ENCODE results near the gene MAS1.

Gene MAS1

DNA sequence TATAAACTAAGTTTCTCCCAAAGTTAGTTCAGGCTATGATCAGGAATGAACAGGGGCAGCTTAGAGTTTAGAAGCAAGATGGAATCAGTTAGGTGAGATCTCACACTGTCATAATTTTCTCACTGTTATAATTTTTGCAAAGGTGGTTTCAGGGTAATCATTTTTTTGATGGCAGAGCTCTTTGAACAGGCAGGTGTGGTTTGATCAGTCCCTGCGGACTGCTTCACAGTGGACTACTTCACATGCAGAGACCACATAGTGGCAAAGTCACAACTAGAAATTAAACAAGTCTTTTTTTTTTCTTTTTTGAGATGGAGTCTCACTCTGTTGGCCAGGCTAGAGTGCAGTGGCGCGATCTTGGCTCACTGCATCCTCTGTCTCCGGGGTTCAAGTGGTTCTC is 6.8 kb downstream of the MAS1 start:
- H3K4me1 Mint-ChIP-seq (ENCODE audit: low read depth), result no peaks in the 10 kb centered on the region
- H3K4me3 Mint-ChIP-seq, result no peak overlapping the region
- H3K36me3 Mint-ChIP-seq, result no peaks in the 10 kb centered on the region
- H3K27me3 Mint-ChIP-seq, result peaks cover 4% of the 10 kb centered on the region
- H3K27ac Mint-ChIP-seq, result no peak overlapping the region
- no peaks in the 10 kb centered on the region for H3K9me3 Mint-ChIP-seq (ENCODE audit: low read depth)

DNA sequence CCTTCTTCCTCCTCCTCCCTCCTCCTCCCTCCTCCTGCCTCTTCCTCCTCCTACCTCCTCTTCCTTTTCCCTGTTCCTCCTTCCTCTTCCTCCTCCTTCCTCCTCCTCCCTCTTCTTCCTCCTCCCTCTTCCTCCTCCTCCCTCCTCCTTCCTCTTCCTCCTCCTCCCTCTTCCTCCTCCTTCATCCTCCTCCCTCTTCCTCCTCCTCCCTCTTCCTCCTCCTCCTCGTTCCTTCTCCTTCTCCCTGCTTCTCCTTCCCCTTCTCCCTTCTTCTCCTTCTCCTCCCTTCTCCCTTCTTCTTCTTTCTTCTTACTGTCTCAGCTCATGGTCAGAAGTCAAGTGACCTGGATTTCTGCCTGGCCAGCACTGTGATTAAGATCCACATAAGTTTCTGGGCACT is 7.7 kb downstream of the MAS1 start:
- H3K27ac Mint-ChIP-seq, result no peak overlapping the region
- no peaks in the 10 kb centered on the region for H3K9me3 Mint-ChIP-seq (ENCODE audit: low read depth)
- H3K4me1 Mint-ChIP-seq (ENCODE audit: low read depth), result no peaks in the 10 kb centered on the region
- peaks cover 4% of the 10 kb centered on the region for H3K27me3 Mint-ChIP-seq
- no peak overlapping the region for H3K4me3 Mint-ChIP-seq
- H3K36me3 Mint-ChIP-seq, result no peaks in the 10 kb centered on the region

DNA sequence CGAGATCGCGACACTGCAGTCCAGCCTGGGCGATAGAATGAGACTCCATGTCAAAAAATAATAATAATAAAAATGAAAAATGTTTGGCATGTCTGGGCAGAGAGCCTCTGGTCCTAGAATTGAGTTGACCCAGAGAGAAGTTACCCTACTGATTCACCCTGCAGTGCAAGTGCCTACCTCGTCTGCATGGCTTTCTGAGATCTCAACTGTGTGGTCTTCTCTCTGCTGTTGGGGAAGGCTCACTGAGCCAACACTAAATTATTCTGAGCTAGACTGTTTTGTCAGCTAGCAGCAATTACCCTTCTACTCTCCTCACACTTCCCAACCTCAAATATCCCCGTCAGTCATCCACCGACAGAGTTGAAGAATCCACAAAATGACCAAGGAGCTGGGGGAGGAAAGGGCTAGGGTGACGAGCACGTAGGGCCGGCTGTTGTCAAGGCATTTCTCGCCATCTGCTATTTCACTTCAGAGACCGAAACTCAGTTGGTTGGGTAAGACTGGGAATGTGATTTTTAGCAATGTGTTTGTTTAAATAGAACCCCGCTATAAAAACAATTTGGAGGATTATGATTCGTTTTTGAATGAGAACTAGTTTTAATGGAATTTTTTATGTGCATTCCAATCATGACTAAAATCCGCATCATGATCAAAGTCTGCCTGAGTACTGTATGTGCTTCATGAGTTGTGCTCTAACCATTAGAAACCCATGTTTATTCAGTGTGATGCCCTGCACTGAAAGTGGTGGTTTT is 9.4 kb downstream of the MAS1 start:
- Mint-ChIP-seq H3K9me3 (ENCODE audit: low read depth) (no peaks in the 10 kb centered on the region), H3K27ac (no peak overlapping the region), H3K27me3 (no peaks in the 10 kb centered on the region), H3K4me3 (no peak overlapping the region), H3K4me1 (ENCODE audit: low read depth) (no peaks in the 10 kb centered on the region), H3K36me3 (no peaks in the 10 kb centered on the region)

DNA sequence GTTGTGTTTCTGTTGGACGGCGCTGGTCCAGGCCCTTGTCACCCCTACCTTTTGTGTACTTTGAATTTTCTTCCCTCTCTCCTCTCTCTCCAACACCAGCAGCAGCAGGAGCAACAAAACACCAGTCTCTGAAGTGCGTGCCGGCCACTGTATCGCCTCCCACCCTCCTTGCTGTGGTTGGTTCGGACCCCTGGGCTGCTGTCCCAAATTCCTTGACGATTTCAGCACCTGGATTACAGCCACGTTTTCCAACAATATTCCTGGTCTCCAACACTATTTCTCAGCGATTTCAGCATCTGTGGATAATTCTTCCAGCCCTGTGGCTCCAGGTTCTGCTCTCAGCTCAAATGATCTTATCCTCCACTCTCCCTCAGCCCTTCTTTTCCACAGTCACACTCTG is 11.8 kb downstream of the MAS1 start:
- Mint-ChIP-seq H3K36me3 (no peaks in the 10 kb centered on the region), H3K4me3 (no peak overlapping the region)

DNA sequence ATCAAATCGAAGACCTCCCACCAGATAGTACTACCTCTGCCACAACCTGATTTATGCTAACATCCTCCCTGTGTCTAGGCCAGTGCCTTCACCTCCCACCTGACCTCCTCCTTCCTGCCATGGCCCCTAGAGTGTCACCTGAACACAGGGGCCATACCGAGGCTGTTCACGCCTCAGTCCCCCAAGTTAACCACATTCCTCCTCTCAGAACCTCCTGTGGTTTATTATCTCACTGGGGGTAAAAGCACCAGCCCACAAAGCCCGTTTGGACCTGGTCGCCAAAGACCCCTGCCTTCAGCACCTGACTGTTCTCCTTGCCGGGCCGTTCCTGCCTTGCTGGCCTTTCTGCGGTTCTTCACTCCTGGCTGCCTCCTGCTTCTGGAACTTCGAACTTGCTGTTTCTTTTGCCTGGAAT is 13.7 kb downstream of the MAS1 start:
- H3K27me3 Mint-ChIP-seq, result no peaks in the 10 kb centered on the region
- no peak overlapping the region for H3K4me3 Mint-ChIP-seq
- no peaks in the 10 kb centered on the region for H3K36me3 Mint-ChIP-seq
- no peak overlapping the region for H3K27ac Mint-ChIP-seq
- H3K9me3 Mint-ChIP-seq (ENCODE audit: low read depth), result no peaks in the 10 kb centered on the region
- H3K4me1 Mint-ChIP-seq (ENCODE audit: low read depth), result no peaks in the 10 kb centered on the region

More for the DNA sequence above, 11.8 kb downstream of the MAS1 start:
- Mint-ChIP-seq H3K9me3 (ENCODE audit: low read depth) (no peaks in the 10 kb centered on the region), H3K27me3 (no peaks in the 10 kb centered on the region), H3K4me1 (ENCODE audit: low read depth) (no peaks in the 10 kb centered on the region), H3K27ac (no peak overlapping the region)

DNA sequence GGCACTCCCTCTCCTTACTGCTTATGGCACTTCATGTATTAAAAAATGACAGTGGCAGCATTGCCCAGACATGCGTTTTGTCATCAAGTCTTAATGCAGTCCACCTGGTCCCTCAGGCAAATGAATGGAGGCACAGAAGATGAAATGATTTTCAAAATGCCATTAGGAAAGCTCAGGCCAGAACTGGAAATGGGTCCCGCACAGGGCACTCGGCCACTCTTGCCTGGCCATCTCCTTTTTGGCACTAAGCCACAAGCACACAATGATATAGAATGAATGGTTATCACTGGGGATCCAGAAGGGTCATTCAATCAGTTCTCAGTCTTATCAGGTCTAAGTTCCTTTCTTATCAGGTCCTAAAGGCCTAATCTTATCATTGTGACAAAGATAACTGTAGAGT is 15.6 kb downstream of the MAS1 start:
- Mint-ChIP-seq H3K27me3 (peaks cover under 1% of the 10 kb centered on the region), H3K36me3 (no peaks in the 10 kb centered on the region), H3K4me1 (ENCODE audit: low read depth) (no peaks in the 10 kb centered on the region), H3K4me3 (no peak overlapping the region), H3K27ac (no peak overlapping the region), H3K9me3 (ENCODE audit: low read depth) (no peaks in the 10 kb centered on the region)

DNA sequence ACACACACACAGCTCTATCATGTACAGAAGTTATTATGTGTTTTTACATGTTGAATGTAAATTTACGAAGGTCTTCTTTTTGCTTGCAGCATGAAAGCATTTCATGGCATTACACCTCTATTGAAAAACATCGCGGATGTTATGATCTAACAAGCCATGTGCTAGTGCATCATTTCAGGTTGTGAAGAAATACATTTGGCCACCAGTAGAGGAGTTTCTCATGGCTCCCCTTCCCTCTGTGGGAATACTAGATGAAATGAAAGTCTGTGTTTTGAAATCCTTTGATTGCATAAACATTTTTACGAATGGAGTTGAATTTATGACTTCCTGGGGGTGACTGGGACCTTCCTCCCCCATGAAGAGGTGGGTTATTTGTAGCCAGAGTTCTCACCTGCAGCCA is 17.7 kb downstream of the MAS1 start:
- H3K27ac Mint-ChIP-seq, result no peak overlapping the region
- H3K4me3 Mint-ChIP-seq, result no peak overlapping the region
- H3K4me1 Mint-ChIP-seq (ENCODE audit: low read depth), result no peaks in the 10 kb centered on the region
- H3K27me3 Mint-ChIP-seq, result peaks cover 4% of the 10 kb centered on the region
- H3K36me3 Mint-ChIP-seq, result no peaks in the 10 kb centered on the region
- H3K9me3 Mint-ChIP-seq (ENCODE audit: low read depth), result no peaks in the 10 kb centered on the region

DNA sequence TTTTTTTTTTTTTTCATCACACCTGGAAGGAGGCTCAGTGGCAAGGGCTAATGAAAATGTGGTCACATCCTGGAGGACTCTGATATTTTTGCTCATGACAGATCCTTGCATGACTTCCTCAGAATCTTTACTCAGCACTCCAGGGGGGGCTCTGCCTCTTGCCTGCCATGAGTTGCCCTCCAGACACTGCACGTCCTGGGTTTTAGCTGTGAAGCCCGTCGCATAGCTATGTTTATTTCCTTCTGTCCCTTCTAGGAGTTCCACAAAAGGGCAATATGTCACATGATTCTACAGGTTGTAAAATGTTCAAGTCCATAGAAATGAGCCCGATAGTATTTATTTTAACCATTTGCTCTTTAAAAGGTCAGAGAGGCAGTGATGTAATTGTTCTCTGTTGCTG is 18.2 kb downstream of the MAS1 start:
- H3K27me3 Mint-ChIP-seq, result peaks cover 4% of the 10 kb centered on the region
- no peaks in the 10 kb centered on the region for H3K9me3 Mint-ChIP-seq (ENCODE audit: low read depth)
- H3K36me3 Mint-ChIP-seq, result no peaks in the 10 kb centered on the region
- H3K4me1 Mint-ChIP-seq (ENCODE audit: low read depth), result no peaks in the 10 kb centered on the region
- no peak overlapping the region for H3K27ac Mint-ChIP-seq
- no peak overlapping the region for H3K4me3 Mint-ChIP-seq

GRCh38 chr6:159910342-159910741 is 19.6 kb downstream of the MAS1 start:
- no peaks in the 10 kb centered on the region for H3K9me3 Mint-ChIP-seq (ENCODE audit: low read depth)
- no peak overlapping the region for H3K4me3 Mint-ChIP-seq
- H3K4me1 Mint-ChIP-seq (ENCODE audit: low read depth), result no peaks in the 10 kb centered on the region
- H3K36me3 Mint-ChIP-seq, result no peaks in the 10 kb centered on the region
- H3K27me3 Mint-ChIP-seq, result peaks cover 5% of the 10 kb centered on the region
- no peak overlapping the region for H3K27ac Mint-ChIP-seq

DNA sequence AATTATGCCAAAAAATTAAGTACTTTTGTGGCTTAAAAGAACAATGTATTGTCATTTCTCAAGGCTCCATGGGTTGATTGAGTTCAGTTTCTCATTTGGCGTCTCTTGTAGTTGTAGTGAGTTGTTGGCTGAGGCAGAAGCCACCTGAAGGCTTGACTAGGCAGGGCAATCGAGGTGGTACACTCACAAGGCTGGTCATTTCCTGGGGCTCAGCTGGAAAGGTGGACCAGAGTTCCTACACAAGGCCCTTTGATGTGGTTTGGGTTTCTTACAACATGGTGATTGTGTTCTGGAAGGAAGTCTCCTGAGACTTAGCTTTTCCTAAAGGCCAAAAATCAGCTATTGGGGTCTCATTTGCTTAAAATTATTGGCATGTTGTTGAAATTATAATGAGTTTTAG is 22.6 kb downstream of the MAS1 start:
- no peaks in the 10 kb centered on the region for H3K36me3 Mint-ChIP-seq
- H3K27ac Mint-ChIP-seq, result no peak overlapping the region
- no peak overlapping the region for H3K4me3 Mint-ChIP-seq
- no peaks in the 10 kb centered on the region for H3K4me1 Mint-ChIP-seq (ENCODE audit: low read depth)
- H3K27me3 Mint-ChIP-seq, result peaks cover 5% of the 10 kb centered on the region
- H3K9me3 Mint-ChIP-seq (ENCODE audit: low read depth), result no peaks in the 10 kb centered on the region

GRCh38 chr6:159913862-159914564 is 23.2 kb downstream of the MAS1 start:
- peaks cover 5% of the 10 kb centered on the region for H3K27me3 Mint-ChIP-seq
- no peaks in the 10 kb centered on the region for H3K9me3 Mint-ChIP-seq (ENCODE audit: low read depth)
- no peak overlapping the region for H3K4me3 Mint-ChIP-seq
- H3K27ac Mint-ChIP-seq, result no peak overlapping the region
- H3K4me1 Mint-ChIP-seq (ENCODE audit: low read depth), result no peaks in the 10 kb centered on the region
- H3K36me3 Mint-ChIP-seq, result no peaks in the 10 kb centered on the region

DNA sequence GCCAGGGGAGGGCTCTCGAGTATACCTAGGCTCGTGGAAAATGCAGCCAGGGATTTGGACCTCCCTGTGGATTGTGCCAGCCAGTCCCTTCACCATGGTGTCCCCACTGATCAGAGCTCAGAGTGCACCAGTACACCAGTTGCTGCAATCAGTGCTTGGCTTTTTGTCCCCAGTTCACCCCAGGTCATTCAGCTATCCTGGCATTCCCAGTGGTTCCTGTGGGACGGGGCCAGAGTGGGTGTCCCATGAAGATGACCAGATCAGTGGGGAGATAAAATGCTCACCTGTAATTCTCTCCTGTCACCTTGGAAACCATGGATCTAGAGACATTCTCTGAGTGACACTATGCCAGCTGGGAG is 23.8 kb downstream of the MAS1 start:
- no peak overlapping the region for H3K4me3 Mint-ChIP-seq
- H3K36me3 Mint-ChIP-seq, result no peaks in the 10 kb centered on the region
- H3K27ac Mint-ChIP-seq, result no peak overlapping the region
- peaks cover 5% of the 10 kb centered on the region for H3K27me3 Mint-ChIP-seq
- no peaks in the 10 kb centered on the region for H3K9me3 Mint-ChIP-seq (ENCODE audit: low read depth)
- no peaks in the 10 kb centered on the region for H3K4me1 Mint-ChIP-seq (ENCODE audit: low read depth)

- Mint-ChIP-seq H3K4me1 (ENCODE audit: low read depth) (no peaks in the 10 kb centered on the region), H3K4me3 (no peak overlapping the region), H3K27me3 (peaks cover 5% of the 10 kb centered on the region), H3K9me3 (ENCODE audit: low read depth) (no peaks in the 10 kb centered on the region), H3K36me3 (no peaks in the 10 kb centered on the region), H3K27ac (no peak overlapping the region)
Observed at GRCh38 chr6:159915397-159915796, 24.6 kb downstream of the MAS1 start.

- Mint-ChIP-seq H3K27ac (no peak overlapping the region), H3K4me1 (ENCODE audit: low read depth) (no peaks in the 10 kb centered on the region), H3K9me3 (ENCODE audit: low read depth) (peaks cover 2% of the 10 kb centered on the region), H3K27me3 (peaks cover 8% of the 10 kb centered on the region), H3K36me3 (no peaks in the 10 kb centered on the region), H3K4me3 (no peak overlapping the region)
Observed at GRCh38 chr6:159916237-159916636, 25.4 kb downstream of the MAS1 start.

DNA sequence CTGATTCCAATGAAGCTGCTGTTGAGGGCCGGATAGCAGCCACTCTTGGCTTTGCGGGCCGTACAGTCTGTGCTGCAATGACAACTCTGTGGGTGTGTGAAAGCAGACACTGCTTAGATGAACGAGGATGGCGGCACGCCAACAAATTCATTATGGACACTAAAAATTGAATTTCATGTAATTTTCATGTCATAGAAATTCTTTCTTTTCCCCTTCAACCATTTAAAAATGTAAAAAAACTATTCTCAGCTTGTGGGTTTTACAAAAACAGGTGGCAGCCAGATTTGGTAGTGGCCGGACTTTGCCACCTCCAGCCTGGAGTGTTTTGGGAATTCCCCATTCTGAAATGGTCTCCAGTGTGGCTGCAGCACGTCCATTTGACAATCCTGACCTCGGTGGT is 26.0 kb downstream of the MAS1 start:
- Mint-ChIP-seq H3K4me3 (no peak overlapping the region), H3K27me3 (peaks cover 5% of the 10 kb centered on the region), H3K9me3 (ENCODE audit: low read depth) (peaks cover 6% of the 10 kb centered on the region), H3K36me3 (peaks cover 2% of the 10 kb centered on the region), H3K27ac (no peak overlapping the region), H3K4me1 (ENCODE audit: low read depth) (no peaks in the 10 kb centered on the region)

- H3K4me1 Mint-ChIP-seq (ENCODE audit: low read depth), result no peaks in the 10 kb centered on the region
- H3K9me3 Mint-ChIP-seq (ENCODE audit: low read depth), result peaks cover 9% of the 10 kb centered on the region
- H3K27ac Mint-ChIP-seq, result no peak overlapping the region
- H3K36me3 Mint-ChIP-seq, result peaks cover 7% of the 10 kb centered on the region
- H3K27me3 Mint-ChIP-seq, result peaks cover 5% of the 10 kb centered on the region
- H3K4me3 Mint-ChIP-seq, result no peak overlapping the region
Observed at GRCh38 chr6:159919011-159919511, 28.3 kb downstream of the MAS1 start.

All from activated naive CD8-positive, alpha-beta T cell (primary cell).